K562 (cell line): ENCODE results near the gene CCDC117. TPM values are rescaled to one million over a fixed set of nuclear protein-coding genes. Genes with fewer than 3 reads are reported as not detected.

Source experiments
- EZH2 ChIP-seq: IDR thresholded peaks from 2 replicates; pipeline ENCODE4 v1.6.1; 2012; ENCODE audit warnings: low read depth, mild to moderate bottlenecking, inconsistent platforms, low read length, borderline replicate concordance
- GATAD2A ChIP-seq: fragments of 450-650 bp; IDR thresholded peaks from 2 replicates; pipeline ENCODE4 v1.6.1; 2017
- IRF1 ChIP-seq: sonication (generic); formaldehyde crosslinking; IDR thresholded peaks from 2 replicates; pipeline ENCODE4 v1.8.0; 2022; ENCODE audit warnings: missing genetic modification reagents, mild to moderate bottlenecking, borderline replicate concordance
- IRF9 ChIP-seq: fragments of 450-650 bp; IDR thresholded peaks from 2 replicates; pipeline ENCODE4 v1.6.1; 2016; ENCODE audit warnings: missing biosample characterization, missing genetic modification characterization
- PHB ChIP-seq: fragments of 250-450 bp; sonication (Bioruptor Pico); IDR thresholded peaks from 2 replicates; pipeline ENCODE4 v1.5.0; 2021
- RBM34 ChIP-seq: fragments of 200-400 bp; formaldehyde crosslinking; IDR thresholded peaks from 2 replicates; pipeline ENCODE4 v1.6.1; 2018; ENCODE audit warnings: low read length, borderline replicate concordance; ENCODE audit not compliant: insufficient read depth
- WHSC1 ChIP-seq: IDR thresholded peaks from one replicate; pipeline ENCODE4 v1.6.1; 2012; ENCODE audit warnings: low read length, control low read depth, inconsistent platforms
- ZBTB40 ChIP-seq, 2 experiments: fragments of 450-650 bp in 1 of 2; sonication (generic) in 1 of 2; formaldehyde crosslinking in 1 of 2; IDR thresholded peaks; 2 replicates each; pipeline versions ENCODE4 v1.7.1 to v1.9.0; 2016 to 2022; ENCODE audit warnings: inconsistent platforms in 1 of 2, mild to moderate bottlenecking in 1 of 2, missing genetic modification reagents in 1 of 2
- ZFP30 ChIP-seq: fragments of 250-450 bp; sonication (Bioruptor Pico); IDR thresholded peaks from 2 replicates; pipeline ENCODE4 v1.8.0; 2022; ENCODE audit warnings: moderate library complexity, mild to moderate bottlenecking, inconsistent platforms, borderline replicate concordance
- ZKSCAN3 ChIP-seq: fragments of 250-450 bp; sonication (Bioruptor Pico); IDR thresholded peaks from 2 replicates; pipeline ENCODE4 v1.4.0; 2020
- ZNF717 ChIP-seq: fragments of 250-450 bp; sonication (Bioruptor Pico); IDR thresholded peaks from 2 replicates; pipeline ENCODE4 v1.5.0; 2021
- polyA plus RNA-seq, 8 experiments: library from polyadenylated mRNA; depleted of rRNA in 4 of 8; stranded (reverse) in 5 of 8; unstranded in 3 of 8; fragments of >200 nt; fragmentation: Nextera tagmentation in 2 of 8; fragmentation: Illumina TruSeq in 1 of 8; extraction: Ambion mirVana in 2 of 8; extraction: Trizol in 1 of 8; gene quantifications; 2 replicates each; pipeline versions ENCODE4 v1.2.1 to v1.2.3, GENCODE V29; 2011 to 2014; ENCODE audit warnings: inconsistent platforms in 1 of 8, missing spikeins in 1 of 8
- total RNA-seq, 7 experiments: library from RNA; depleted of rRNA in 6 of 7; stranded (reverse); fragments of >200 nt in 6 of 7; fragmentation: Illumina TruSeq in 2 of 7; extraction: Trizol in 2 of 7; gene quantifications; 2 replicates each; pipeline versions ENCODE4 v1.2.1 to v1.2.3, GENCODE V29; 2011 to 2021; ENCODE audit warnings: low replicate concordance in 1 of 7
- TF ChIP-seq, protein P1 (sequence below), 2 experiments: IDR thresholded peaks; 2 replicates each; pipeline ENCODE4 v1.6.1; 2011; ENCODE audit warnings: borderline replicate concordance in 1 of 2, control low read depth in 1 of 2, low read depth in 1 of 2, low read length in 1 of 2, mild to moderate bottlenecking in 1 of 2, mixed read lengths in 1 of 2, moderate library complexity in 1 of 2; ENCODE audit not compliant: insufficient read depth in 1 of 2, insufficient read length in 1 of 2, poor library complexity in 1 of 2, severe bottlenecking in 1 of 2; ENCODE audit errors: extremely low read depth in 1 of 2
- TF ChIP-seq, protein P2 (sequence below): sonication (generic); formaldehyde crosslinking; IDR thresholded peaks from 2 replicates; pipeline ENCODE4 v1.8.0; 2022; ENCODE audit warnings: mild to moderate bottlenecking, low read depth, missing genetic modification reagents

Gene CCDC117
- total and polyA plus RNA-seq, 9 of the 15 experiments (the other 6 are each of a cell fraction or from before 2014, with no cell fraction given), result 5.7 to 23.3 (median 15.8) TPM

DNA sequence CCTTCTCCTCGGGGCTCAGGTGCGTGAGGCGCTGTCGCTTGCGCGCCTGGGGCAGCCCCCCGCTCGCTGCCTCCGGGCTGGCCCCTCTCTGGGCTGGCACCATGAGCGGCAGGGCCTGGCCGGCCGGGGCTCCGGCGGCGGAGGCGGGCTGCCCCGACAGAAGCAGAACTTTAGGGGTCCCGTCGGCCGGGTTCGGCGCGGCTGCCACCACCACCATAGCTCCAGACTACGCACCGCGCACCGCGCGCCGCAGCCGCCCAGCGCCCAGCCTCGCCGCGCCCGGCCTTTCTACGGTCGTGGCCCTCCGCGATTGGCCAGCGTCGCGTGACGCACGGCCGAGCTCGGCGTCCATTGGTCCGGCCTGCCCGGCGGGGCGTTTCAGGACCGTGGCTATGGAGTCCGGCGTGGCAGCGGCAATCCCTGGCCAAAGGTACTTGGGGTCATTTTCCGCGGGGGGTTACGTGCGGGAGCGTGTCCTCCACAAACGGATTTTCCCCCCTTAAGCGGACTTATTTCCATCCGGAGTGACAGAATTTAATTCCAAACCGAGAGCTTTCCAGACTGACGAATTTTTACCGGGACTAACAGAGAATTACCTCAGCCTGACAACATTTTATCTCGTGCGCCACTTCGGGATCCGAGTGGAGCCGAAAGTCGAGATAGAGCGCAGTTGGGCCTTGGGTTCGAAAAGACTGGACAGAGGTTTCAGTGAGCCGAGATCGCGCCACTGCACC is 28.0 kb downstream of the CCDC117 start, which contains the start of gene XBP1 (continued):
- TF ChIP-seq ZBTB40 (IDR thresholded peaks at IDR 0.05), result no peak
- TF ChIP-seq ZBTB40 (CRISPR knock-in tag; IDR thresholded peaks at IDR 0.05), result no peak
- TF ChIP-seq, protein P1, sequence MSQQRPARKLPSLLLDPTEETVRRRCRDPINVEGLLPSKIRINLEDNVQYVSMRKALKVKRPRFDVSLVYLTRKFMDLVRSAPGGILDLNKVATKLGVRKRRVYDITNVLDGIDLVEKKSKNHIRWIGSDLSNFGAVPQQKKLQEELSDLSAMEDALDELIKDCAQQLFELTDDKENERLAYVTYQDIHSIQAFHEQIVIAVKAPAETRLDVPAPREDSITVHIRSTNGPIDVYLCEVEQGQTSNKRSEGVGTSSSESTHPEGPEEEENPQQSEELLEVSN (IDR thresholded peaks at IDR 0.05; ENCODE audit: borderline replicate concordance in 1 of 2, extremely low read depth in 1 of 2, insufficient read depth in 1 of 2, insufficient read length in 1 of 2, low read depth in 1 of 2, low read length in 1 of 2, poor library complexity in 1 of 2, severe bottlenecking in 1 of 2), result peak; percentile 21 to 43
- TF ChIP-seq ZKSCAN3 (CRISPR knock-in tag), result no peak
- no peak for TF ChIP-seq IRF1 (CRISPR knock-in tag)
- no peak for TF ChIP-seq WHSC1
- TF ChIP-seq, protein P2, sequence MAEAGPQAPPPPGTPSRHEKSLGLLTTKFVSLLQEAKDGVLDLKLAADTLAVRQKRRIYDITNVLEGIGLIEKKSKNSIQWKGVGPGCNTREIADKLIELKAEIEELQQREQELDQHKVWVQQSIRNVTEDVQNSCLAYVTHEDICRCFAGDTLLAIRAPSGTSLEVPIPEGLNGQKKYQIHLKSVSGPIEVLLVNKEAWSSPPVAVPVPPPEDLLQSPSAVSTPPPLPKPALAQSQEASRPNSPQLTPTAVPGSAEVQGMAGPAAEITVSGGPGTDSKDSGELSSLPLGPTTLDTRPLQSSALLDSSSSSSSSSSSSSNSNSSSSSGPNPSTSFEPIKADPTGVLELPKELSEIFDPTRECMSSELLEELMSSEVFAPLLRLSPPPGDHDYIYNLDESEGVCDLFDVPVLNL (CRISPR knock-in tag), result no peak
- no peak for TF ChIP-seq EZH2
- no peak for TF ChIP-seq IRF9 (tag)
- TF ChIP-seq PHB (CRISPR knock-in tag), result no peak; the same call in 1 of the 2 replicates
- TF ChIP-seq GATAD2A, result no peak
- TF ChIP-seq RBM34, result no peak
- no peak for TF ChIP-seq ZFP30 (CRISPR knock-in tag)
- no peak for TF ChIP-seq ZNF717 (CRISPR knock-in tag)
